HEK293T (cell line): ENCODE results near the gene CCR3.

Experiments
- BHLHE40 ChIP-seq: fragments of 450-650 bp; IDR thresholded peaks from 2 replicates; pipeline ENCODE4 v1.6.1; 2016; ENCODE audit warnings: mild to moderate bottlenecking, moderate library complexity, borderline replicate concordance
- CTBP1 ChIP-seq: fragments of 450-650 bp; IDR thresholded peaks from 2 replicates; pipeline ENCODE4 v1.6.1; 2016; ENCODE audit warnings: borderline replicate concordance
- ELF4 ChIP-seq: fragments of 450-650 bp; IDR thresholded peaks from 2 replicates; pipeline ENCODE4 v1.6.1; 2017; ENCODE audit warnings: antibody characterized with exemption
- HDGF ChIP-seq: fragments of 450-650 bp; IDR thresholded peaks from 2 replicates; pipeline ENCODE4 v1.6.1; 2017; ENCODE audit warnings: antibody characterized with exemption, borderline replicate concordance
- NFRKB ChIP-seq: fragments of 450-650 bp; IDR thresholded peaks from 2 replicates; pipeline ENCODE4 v1.6.1; 2016; ENCODE audit warnings: mild to moderate bottlenecking, moderate library complexity
- SP1 ChIP-seq: fragments of 450-650 bp; IDR thresholded peaks from 2 replicates; pipeline ENCODE4 v1.6.1; 2017
- SUZ12 ChIP-seq: fragments of 450-650 bp; IDR thresholded peaks from 2 replicates; pipeline ENCODE4 v1.6.1; 2016; ENCODE audit warnings: mild to moderate bottlenecking

DNA sequence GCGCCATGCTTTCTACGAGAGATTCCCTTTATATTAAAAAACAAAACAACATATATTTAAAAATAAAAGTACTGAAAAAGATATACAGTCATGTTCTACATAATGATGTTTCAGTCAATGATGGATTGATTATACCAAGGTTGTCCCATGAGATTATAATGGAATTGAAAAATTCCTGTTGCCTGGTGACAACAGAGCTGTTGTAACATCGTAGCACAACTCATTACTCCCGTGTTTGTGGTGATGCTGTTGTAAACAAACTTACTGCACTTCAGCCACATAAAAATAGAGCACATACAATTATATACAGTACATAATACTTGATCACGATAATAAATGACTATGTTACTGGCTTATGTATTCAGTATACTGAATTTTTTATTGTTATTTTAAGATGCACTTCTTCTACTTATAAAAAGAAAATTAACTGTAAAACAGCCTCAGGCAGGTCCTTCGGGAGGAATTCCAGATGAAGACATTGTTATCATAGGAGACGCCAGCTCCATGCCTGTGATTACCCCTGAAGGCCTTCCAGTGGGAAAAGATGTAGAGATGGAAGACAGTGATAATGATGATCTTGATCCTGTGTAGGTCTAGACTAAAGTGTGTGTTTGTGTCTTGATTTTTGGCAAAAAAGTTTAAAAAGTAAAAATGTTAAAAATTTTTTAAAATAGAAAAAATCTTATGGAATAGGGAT is 45.9 kb upstream of the CCR3 start:
- TF ChIP-seq ELF4 (no peak), SP1 (no peak), CTBP1 (no peak), HDGF (no peak), NFRKB (no peak), BHLHE40 (no peak), SUZ12 (no peak)
